ENCODE data around the gene CTNNA3.

DNA sequence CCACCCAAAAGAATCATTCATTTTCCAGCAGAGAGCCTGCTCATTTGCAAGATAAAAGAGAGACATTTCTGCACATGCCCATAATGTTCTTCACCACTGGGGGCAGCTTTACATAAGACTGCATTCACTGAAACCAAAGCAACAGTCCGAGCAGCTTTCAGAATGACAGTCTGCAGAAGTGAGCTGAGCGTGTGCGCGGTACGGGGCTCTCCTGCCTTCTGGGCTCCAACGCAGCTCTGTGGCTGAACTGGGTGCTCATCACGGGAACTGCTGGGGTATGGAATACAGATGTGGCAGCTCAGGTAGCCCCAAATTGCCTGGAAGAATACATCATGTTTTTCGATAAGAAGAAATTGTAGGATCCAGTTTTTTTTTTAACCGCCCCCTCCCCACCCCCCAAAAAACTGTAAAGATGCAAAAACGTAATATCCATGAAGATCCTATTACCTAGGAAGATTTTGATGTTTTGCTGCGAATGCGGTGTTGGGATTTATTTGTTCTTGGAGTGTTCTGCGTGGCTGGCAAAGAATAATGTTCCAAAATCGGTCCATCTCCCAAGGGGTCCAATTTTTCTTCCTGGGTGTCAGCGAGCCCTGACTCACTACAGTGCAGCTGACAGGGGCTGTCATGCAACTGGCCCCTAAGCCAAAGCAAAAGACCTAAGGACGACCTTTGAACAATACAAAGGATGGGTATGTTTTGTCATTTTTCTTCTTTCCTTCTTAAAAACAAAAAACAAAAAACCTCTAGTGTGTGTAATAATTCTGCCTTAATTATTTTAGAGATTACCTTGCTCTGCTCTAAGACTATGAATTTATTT lies 769.9 kb downstream of the CTNNA3 start, which contains the start of gene LRRTM3:
- TF ChIP-seq, protein P1, sequence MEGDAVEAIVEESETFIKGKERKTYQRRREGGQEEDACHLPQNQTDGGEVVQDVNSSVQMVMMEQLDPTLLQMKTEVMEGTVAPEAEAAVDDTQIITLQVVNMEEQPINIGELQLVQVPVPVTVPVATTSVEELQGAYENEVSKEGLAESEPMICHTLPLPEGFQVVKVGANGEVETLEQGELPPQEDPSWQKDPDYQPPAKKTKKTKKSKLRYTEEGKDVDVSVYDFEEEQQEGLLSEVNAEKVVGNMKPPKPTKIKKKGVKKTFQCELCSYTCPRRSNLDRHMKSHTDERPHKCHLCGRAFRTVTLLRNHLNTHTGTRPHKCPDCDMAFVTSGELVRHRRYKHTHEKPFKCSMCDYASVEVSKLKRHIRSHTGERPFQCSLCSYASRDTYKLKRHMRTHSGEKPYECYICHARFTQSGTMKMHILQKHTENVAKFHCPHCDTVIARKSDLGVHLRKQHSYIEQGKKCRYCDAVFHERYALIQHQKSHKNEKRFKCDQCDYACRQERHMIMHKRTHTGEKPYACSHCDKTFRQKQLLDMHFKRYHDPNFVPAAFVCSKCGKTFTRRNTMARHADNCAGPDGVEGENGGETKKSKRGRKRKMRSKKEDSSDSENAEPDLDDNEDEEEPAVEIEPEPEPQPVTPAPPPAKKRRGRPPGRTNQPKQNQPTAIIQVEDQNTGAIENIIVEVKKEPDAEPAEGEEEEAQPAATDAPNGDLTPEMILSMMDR (IDR thresholded peaks at IDR 0.05 in 4 of 5, conservative IDR thresholded peaks at IDR 0.05 in 1 of 5) = peak in 3 of 5 experiments; percentile 20 to 61 (median 50)
- TF ChIP-seq POLR2A (IDR thresholded peaks at IDR 0.05) = no peak
